ENCODE data around the gene EFNB2. TPM values are rescaled to one million over a fixed set of nuclear protein-coding genes. Genes with fewer than 3 reads are reported as not detected.

EFNB2 gene
- total and polyA plus RNA-seq, 2 of the 8 experiments (the other 6 are each of a cell fraction or from before 2014, with no cell fraction given) = 8.2 to 12.0 TPM

GRCh38 chr13:106522898-106523525, 12.4 kb downstream of the EFNB2 start:
- FAIRE-seq = no peak
- H2BK12ac ChIP-seq (ENCODE audit: low read depth, low read length) = no peak overlapping the region
- H3K9me3 ChIP-seq (ENCODE audit: insufficient read depth in 2 of 2, low read depth in 1 of 2, low read length in 1 of 2) = no peaks in the 10 kb centered on the region
- H3K36me3 ChIP-seq (ENCODE audit: control insufficient read depth in 2 of 4, insufficient read depth in 4 of 4, low read length in 3 of 4) = no peaks in the 10 kb centered on the region
- ChIA-PET CTCF (ENCODE audit: partially characterized antibody) (interaction anchor here (1.0 to 1.7 kb wide), 2 partner anchors 9 to 439 kb away, joined by 3 to 4 read pairs; no protein-coding TSS in a partner anchor), POLR2A (ENCODE audit: partially characterized antibody) (interaction anchor here (0.8 kb wide), 1 partner anchor 11 kb away, joined by 3 read pairs; no protein-coding TSS in a partner anchor)
- no peak overlapping the region for H2BK20ac ChIP-seq (ENCODE audit: low read length)
- no peak overlapping the region for H3K9ac ChIP-seq (replicated peaks in 1 of 4; ENCODE audit: extremely low read depth in 1 of 4, low read depth in 3 of 4, low read length in 3 of 4)
- H3K4me1 ChIP-seq (replicated peaks in 1 of 4; ENCODE audit: control insufficient read depth in 3 of 4, insufficient read depth in 4 of 4, low read length in 3 of 4) = peaks cover 6 to 29% (median 14%) of the 10 kb centered on the region in 4 experiments; a peak in 5 of 7 replicates
- DNase-seq (ENCODE audit: low read depth in 1 of 2, low spot score in 2 of 2) = no peak
- H3K4me3 ChIP-seq (ENCODE audit: extremely low read depth in 1 of 4, insufficient read depth in 2 of 4, low read depth in 3 of 4, low read length in 4 of 4) = no peak overlapping the region
- H3K79me1 ChIP-seq (ENCODE audit: low read depth, low read length) = no peaks in the 10 kb centered on the region; the same call in 1 of the 2 replicates
- no peak overlapping the region for H3K4me2 ChIP-seq (ENCODE audit: insufficient read depth in 1 of 2, low read depth in 2 of 2, low read length in 2 of 2)
- no peak for TF ChIP-seq MAX (IDR thresholded peaks at IDR 0.05)
- no peak for TF ChIP-seq ZNF274 (IDR thresholded peaks at IDR 0.05; ENCODE audit: borderline replicate concordance, extremely low read depth, low read length)
- no peak for TF ChIP-seq CHD2 (IDR thresholded peaks at IDR 0.05; ENCODE audit: low read length)
- no peak for TF ChIP-seq SIN3A (conservative IDR thresholded peaks at IDR 0.05 in 1 of 2, IDR thresholded peaks at IDR 0.05 in 1 of 2; ENCODE audit: low read depth in 1 of 2, low read length in 2 of 2)
- TF ChIP-seq GTF2F1 (IDR thresholded peaks at IDR 0.05; ENCODE audit: borderline replicate concordance, low read depth, low read length) = no peak
- no peak for TF ChIP-seq KDM4A (IDR thresholded peaks at IDR 0.05; ENCODE audit: low read depth, low read length, severe bottlenecking)
- no peak overlapping the region for H3K23ac ChIP-seq (ENCODE audit: insufficient read length)
- H3K27ac ChIP-seq (ENCODE audit: low read depth, low read length) = no peak overlapping the region
- no peak overlapping the region for H4K8ac ChIP-seq (ENCODE audit: extremely low read depth, insufficient read depth, low read length)
- H3K27me3 ChIP-seq (replicated peaks in 1 of 4; ENCODE audit: control insufficient read depth in 3 of 4, extremely low read depth in 1 of 4, insufficient read depth in 3 of 4, low read length in 3 of 4) = no peaks in the 10 kb centered on the region
- H2BK120ac ChIP-seq (replicated peaks; ENCODE audit: low read depth, low read length) = no peak overlapping the region
- H3K79me2 ChIP-seq (ENCODE audit: control insufficient read depth in 1 of 2, insufficient read depth in 2 of 2, low read length in 2 of 2) = peaks cover 0 to 73% of the 10 kb centered on the region in 2 experiments; a peak in 2 of 4 replicates
- H3K4ac ChIP-seq (replicated peaks; ENCODE audit: insufficient read length, low read depth, low read length) = no peak overlapping the region
- H2AFZ ChIP-seq (ENCODE audit: low read length) = no peak overlapping the region
- H4K20me1 ChIP-seq (replicated peaks in 1 of 2; ENCODE audit: control insufficient read depth in 1 of 2, insufficient read depth in 2 of 2, low read length in 2 of 2) = peaks cover 0 to 16% of the 10 kb centered on the region in 2 experiments
- H2BK15ac ChIP-seq (ENCODE audit: low read length) = no peak overlapping the region
- no peak overlapping the region for H4K91ac ChIP-seq (replicated peaks; ENCODE audit: insufficient read length, low read length)
- H3K18ac ChIP-seq (ENCODE audit: extremely low read depth, low read length) = peak overlapping the region; percentile 51; the same call in 1 of the 2 replicates
- H2AK5ac ChIP-seq (ENCODE audit: low read depth, low read length) = no peak overlapping the region
- WGBS, 2 experiments (ENCODE audit: extremely low coverage in 1 of 2, insufficient coverage in 1 of 2, insufficient read length in 1 of 2, insufficient replicate concordance in 2 of 2, low coverage in 1 of 2, low lambda C conversion rate in 2 of 2, missing lambda C conversion rate in 1 of 2) = 83% methylated on average over 7 of the region's 7 CpGs; no CpG with 5 or more reads in 1 of the 2 experiments
- H3K56ac ChIP-seq (replicated peaks; ENCODE audit: insufficient read length, low read depth, low read length) = no peak overlapping the region
- H2BK5ac ChIP-seq (ENCODE audit: low read depth, low read length) = no peak overlapping the region
- no peak overlapping the region for H3K14ac ChIP-seq (ENCODE audit: insufficient read length)
- no peak overlapping the region for H4K5ac ChIP-seq (ENCODE audit: insufficient read length, low read depth, low read length)
- H3K23me2 ChIP-seq (ENCODE audit: low read depth, low read length) = no peaks in the 10 kb centered on the region

Measured in H1 (cell line).